Nucleus accumbens (tissue), 56 donors: ENCODE measurements around the gene ZNRF1.
"Not testable (repeated sequence)": the region's sequence is repeated elsewhere in the genome, so short reads cannot be mapped to it uniquely, and the experiment has no call there.

ENCODE experiments used
- DNase-seq, 56 donors: peaks; one replicate each; lab custom pipeline; 2025; lab: John Stamatoyannopoulos, UW

Gene ZNRF1

GRCh38 chr16:74998481-74999218, at the start of gene ZNRF1:
TSS of gene ZNRF1 (plus strand) at chr16:74999024. CDS start at chr16:74999672, 648 bp downstream.
- peak in 54 of 56 donors; percentile 24 to 84 (median 70) for DNase-seq

GRCh38 chr16:74949309-74949708, 49.5 kb upstream of the ZNRF1 start:
- DNase-seq: no peak

- no peak for DNase-seq
Observed at GRCh38 chr16:74950511-74950910, 48.3 kb upstream of the ZNRF1 start.

- no peak for DNase-seq
Observed at GRCh38 chr16:74951206-74951605, 47.6 kb upstream of the ZNRF1 start.

- no peak for DNase-seq
Observed at GRCh38 chr16:74951681-74952080, 47.1 kb upstream of the ZNRF1 start.

GRCh38 chr16:74954763-74955162, 44.1 kb upstream of the ZNRF1 start:
- peak in 22 of 56 donors; percentile 0 to 41 (median 16) for DNase-seq

GRCh38 chr16:74973304-74973703, 25.5 kb upstream of the ZNRF1 start:
- no peak for DNase-seq

GRCh38 chr16:74975591-74975990, 23.2 kb upstream of the ZNRF1 start:
- no peak for DNase-seq

- no peak for DNase-seq
Observed at GRCh38 chr16:74982256-74982655, 16.6 kb upstream of the ZNRF1 start.

GRCh38 chr16:74984194-74984528, 14.7 kb upstream of the ZNRF1 start:
- no peak for DNase-seq

GRCh38 chr16:74984529-74985296, 14.1 kb upstream of the ZNRF1 start, which contains the start of gene WDR59:
TSS of gene WDR59 (minus strand) at chr16:74985123. CDS start at chr16:74985017, 106 bp downstream.
- peak; percentile 81 to 100 (median 98) for DNase-seq

GRCh38 chr16:74987027-74987681, 11.7 kb upstream of the ZNRF1 start:
- no peak for DNase-seq

GRCh38 chr16:74989864-74990263, 9.0 kb upstream of the ZNRF1 start:
- not testable (repeated sequence) for DNase-seq

GRCh38 chr16:74990832-74991231, 8.0 kb upstream of the ZNRF1 start:
- DNase-seq: no peak

GRCh38 chr16:74991268-74991592, 7.6 kb upstream of the ZNRF1 start:
- DNase-seq: no peak

- DNase-seq: peak in 1 of 56 donors; percentile 3
Observed at GRCh38 chr16:74991593-74992403, 7.0 kb upstream of the ZNRF1 start.

GRCh38 chr16:74995986-74996385, 2.8 kb upstream of the ZNRF1 start:
- DNase-seq: no peak

GRCh38 chr16:74997042-74997491, 1.8 kb upstream of the ZNRF1 start:
- DNase-seq: no peak

GRCh38 chr16:74999219-74999608, 390 bp downstream of the ZNRF1 start:
- peak in 27 of 56 donors; percentile 9 to 63 (median 46) for DNase-seq
